Inferior parietal cortex (tissue), 1 donor: ENCODE data around the gene MS4A6A.
A peak's percentile ranks its signal among the peaks of the same experiment; 100 is the strongest.
"Not testable (repeated sequence)": the region's sequence is repeated elsewhere in the genome, so short reads cannot be mapped to it uniquely, and the experiment has no call there.

Experiments
- DNase-seq: peaks from one replicate; pipeline ENCODE4 v3.0.0-alpha.2; 2016; ENCODE audit errors: extremely low spot score

Gene MS4A6A

GRCh38 chr11:60182541-60183330, at the start of gene MS4A6A:
MS4A6A (minus strand) TSS chr11:60183083; CDS start chr11:60181727, 1,356 bp downstream.
- no peak for DNase-seq

DNA sequence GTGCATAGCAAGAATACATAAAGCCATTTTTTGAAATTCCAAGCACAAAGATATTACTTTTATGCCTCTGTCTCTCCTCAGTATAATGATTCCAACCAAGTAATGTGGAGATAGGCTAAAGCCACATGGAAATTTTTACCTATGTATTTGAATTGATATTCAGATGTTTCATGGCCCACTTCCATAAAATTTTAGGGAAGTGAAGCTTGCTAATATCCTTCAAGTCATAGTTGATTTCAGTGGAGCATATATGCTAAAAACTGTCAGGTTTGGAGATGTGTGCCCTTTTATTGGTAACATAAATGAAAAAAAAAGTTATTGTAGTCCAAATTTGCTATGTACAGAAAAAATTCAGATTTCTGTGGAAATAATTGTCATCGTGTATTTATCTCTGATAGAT, 47.8 kb upstream of the MS4A6A start:
- DNase-seq: no peak

DNA sequence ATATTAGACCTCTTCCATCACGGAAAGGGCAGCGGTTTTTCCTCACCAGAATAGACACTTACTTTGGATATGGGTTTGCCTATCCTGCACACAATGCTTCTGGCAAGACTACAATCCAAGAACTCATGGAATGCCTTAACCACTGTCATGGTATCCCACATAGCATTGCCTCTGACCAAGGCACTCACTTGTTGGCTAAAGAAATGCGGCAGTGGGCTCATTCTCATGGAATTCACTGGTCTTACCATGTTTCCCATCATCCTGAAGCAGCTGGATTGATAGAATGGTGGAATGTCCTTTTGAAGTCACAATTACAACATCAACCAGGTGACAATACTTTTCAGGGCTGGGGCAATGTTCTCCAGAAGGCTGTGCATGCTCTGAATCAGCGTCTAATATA, 39.3 kb upstream of the MS4A6A start:
- no peak for DNase-seq

DNA sequence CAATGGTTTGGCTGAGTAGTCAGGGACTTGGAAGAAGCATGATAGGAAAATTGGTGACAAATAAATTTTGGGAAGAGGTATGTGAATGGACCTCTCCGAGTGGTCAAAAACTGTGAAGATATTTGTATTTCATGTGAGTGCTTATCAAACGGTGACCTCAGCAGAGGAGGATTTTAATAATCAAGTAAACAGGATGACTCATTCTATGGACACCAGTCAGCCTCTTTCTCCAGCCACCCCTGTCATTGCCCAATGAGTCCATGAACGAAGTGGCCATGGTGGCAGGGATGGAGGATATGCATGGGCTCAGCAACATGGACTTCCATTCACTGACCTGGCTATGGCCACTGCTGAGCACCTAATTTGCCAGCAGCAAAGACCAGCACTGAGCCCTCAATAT, 38.8 kb upstream of the MS4A6A start:
- no peak for DNase-seq

- no peak for DNase-seq
Observed at GRCh38 chr11:60221181-60221580, 38.3 kb upstream of the MS4A6A start.

DNA sequence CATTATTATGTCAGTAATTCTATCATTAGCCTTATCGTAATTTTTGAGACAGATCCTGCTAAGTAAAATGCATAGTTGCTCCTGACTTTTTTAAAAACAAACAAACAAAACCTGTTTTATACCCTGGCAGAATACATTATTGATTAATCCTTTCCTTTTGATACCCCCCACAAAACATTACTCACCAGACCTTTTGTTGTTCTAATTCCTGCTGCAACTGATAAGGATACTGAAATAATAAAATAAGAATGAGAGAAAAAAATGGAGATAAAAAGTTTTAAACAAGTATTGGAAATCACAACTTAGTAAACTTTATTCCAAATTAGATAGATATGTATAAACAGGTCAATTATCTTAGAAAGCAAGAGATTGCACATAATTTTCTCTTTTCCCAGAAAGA, 31.5 kb upstream of the MS4A6A start:
- no peak for DNase-seq

- no peak for DNase-seq
Observed at GRCh38 chr11:60211206-60211605, 28.3 kb upstream of the MS4A6A start.

- DNase-seq: no peak
Observed at GRCh38 chr11:60209977-60210376, 27.1 kb upstream of the MS4A6A start.

- no peak for DNase-seq
Observed at GRCh38 chr11:60208951-60209350, 26.1 kb upstream of the MS4A6A start.

DNA sequence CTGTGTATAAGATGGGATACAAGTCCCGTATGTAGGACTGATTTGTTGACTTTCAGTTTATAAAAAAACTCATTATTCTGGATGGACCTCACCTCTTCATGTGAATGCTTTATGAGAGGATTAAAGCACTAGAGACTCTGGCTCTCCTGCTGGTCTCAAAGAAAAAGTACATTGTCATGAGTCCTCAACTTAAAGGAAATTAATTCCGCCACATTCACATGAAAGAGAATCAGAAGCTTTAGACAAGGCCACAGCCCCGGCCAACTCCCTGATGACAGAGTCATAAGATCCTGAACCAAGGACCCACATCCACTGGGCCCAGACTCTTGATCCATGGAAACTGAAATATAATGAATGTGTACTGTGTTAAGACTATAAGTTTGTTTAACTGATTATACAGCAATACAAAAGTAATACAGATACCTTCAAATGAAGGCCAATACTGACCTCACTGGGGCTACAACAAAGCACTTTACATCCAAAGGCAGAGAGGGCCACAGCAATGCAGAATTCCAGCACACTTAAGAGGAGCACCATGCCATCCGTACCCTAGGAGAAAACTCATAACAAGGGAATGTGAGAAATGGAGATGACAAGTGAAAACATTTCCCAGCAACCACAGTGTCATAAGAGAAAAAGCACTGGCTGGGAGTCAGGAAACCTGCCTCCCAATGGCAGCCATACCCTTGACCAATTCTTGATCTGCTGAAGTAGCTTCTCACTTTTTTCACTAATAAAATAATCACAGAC, 25.4 kb upstream of the MS4A6A start:
- no peak for DNase-seq

GRCh38 chr11:60206616-60207015, 23.7 kb upstream of the MS4A6A start:
- no peak for DNase-seq

- DNase-seq: no peak
Observed at GRCh38 chr11:60204922-60205321, 22.0 kb upstream of the MS4A6A start.

DNA sequence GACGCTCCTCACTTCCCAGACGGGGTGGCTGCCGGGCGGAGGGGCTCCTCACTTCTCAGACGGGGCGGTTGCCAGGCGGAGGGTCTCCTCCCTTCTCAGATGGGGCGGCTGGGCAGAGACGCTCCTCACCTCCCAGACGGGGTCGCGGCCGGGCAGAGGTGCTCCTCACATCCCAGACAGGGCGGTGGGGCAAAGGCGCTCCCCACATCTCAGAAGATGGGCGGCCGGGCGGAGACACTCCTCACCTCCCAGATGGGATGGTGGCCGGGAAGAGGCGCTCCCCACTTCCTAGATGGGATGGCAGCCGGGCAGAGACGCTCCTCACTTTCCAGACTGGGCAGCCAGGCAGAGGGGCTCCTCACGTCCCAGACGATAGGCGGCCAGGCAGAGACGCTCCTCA, 18.5 kb upstream of the MS4A6A start:
- not testable (repeated sequence) for DNase-seq

DNA sequence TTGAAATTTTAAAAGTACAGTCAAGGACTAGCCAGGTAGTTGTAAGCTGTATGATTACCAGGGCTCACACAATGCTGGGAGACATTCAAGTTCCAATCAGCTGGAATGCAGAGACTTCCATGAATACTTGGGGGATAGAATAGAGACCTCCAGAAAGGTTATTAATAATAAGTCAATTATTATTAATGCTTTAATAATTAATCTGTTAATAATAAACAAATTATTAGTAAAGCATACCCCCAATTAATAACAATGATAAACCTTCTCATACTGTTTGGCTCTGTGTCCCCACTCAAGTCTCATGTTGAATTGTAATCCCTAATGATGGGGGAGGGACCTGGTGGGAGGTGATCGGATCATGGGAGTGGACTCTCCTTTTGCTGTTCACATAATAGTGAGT, 14.6 kb upstream of the MS4A6A start:
- no peak for DNase-seq

GRCh38 chr11:60195923-60196368, 13.1 kb upstream of the MS4A6A start:
- DNase-seq: no peak

DNA sequence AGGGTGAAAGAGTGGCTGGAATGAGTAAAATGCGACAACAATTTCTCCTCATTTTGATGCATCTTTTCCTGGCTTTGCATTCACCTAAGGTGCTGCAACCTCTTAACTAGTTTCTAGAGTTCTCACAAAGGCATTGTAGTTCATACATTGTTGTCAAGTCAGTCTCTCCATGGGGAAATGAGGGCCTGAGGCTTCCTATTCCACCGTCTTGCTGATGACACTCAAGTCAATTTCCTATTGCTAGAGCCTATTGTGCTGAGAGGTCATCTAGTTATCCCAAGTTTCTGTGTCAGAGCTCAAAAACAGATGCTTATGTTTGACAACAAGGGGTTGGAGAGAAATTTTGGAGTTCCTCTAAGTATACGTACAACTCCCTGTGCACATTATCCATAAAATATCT, 11.6 kb upstream of the MS4A6A start:
- DNase-seq: no peak

DNA sequence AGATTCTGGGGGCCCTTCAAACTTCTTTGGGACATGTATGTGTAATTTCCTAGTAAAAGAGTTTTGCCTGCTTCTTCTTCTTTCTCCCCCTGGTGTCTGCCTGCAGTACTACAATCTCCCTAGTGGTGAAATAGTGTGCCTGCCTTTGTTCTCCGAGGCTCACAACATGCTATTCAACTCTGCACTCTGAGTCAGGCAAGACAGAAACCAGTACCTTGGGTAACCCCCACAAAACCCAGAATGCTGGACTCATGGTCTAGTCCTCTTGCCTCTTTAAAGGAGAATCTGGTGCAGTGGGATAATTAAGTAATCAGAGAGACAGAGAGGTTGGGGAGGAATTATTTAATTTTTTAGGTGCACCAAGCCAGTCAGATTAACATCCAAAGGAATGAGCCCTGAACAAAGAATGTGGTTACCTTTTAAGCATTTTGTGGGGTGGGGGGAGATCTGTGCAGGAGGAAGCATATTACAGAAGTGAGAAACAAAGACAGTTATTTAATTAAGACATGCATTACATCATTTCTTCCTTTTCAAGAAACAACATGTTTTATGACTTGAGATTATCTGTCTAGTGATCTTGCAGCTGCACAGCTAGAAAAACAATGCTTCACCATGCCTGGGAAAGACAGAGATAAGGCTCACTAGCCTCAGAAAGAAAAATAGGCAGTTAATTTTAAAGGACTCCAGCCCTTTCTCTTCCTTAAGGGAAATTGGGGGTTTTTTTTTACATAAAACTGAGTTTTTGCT, 11.0 kb upstream of the MS4A6A start:
- DNase-seq: peak; percentile 59

DNA sequence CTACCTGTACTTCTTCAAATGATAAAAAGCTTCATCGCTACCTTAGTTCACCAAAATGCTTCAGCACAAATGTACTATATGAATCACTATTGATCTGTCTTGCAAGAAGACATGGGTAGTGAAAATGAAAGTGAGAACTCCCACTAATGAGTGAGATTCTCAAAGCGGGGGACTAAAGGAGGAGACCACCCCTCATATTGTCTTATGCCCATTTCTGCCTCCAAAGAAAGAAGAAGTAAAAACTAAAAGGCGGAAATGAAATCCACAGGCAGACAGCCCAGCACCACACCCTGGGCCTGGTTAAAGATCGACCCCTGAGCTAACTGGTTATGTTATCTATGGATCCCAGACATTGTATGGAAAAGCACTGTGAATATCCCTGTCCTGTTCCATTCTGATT, 9.7 kb upstream of the MS4A6A start:
- DNase-seq: not testable (repeated sequence)

GRCh38 chr11:60188481-60188880, 5.6 kb upstream of the MS4A6A start:
- DNase-seq: not testable (repeated sequence)

DNA sequence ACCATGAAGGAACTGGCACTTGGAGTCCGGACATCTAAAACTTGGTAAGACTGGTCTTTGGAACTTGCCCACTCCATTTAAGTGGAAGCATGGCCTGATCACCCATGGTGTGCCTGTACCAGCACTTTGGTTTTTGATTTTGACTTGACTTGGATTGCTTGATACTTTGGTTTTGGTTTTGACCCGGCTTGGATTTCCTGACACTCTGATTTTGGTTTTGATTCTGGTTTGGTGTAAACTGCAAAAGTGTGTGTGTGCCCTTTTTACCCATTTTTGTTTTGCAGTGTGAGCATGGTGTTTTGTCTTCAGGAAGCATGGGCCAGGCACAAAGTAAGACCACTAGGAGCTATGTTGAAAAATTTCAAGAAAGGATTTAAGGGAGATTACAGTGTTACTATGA, 3.2 kb upstream of the MS4A6A start:
- not testable (repeated sequence) for DNase-seq

DNA sequence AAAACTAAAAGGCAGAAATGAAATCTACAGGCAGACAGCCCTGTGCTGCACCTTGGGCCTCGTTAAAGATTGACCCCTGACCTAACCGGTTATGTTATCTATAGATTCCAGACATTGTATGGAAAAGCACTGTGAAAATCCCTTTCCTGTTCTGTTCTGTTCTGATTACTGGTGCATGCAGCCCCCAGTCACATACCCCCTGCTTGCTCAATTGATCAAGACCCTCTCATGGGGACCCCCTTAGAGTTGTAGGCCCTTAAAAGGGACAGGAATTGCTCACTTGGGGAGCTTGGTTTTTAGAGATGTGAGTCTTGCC, 2.6 kb upstream of the MS4A6A start:
- DNase-seq: not testable (repeated sequence)

DNA sequence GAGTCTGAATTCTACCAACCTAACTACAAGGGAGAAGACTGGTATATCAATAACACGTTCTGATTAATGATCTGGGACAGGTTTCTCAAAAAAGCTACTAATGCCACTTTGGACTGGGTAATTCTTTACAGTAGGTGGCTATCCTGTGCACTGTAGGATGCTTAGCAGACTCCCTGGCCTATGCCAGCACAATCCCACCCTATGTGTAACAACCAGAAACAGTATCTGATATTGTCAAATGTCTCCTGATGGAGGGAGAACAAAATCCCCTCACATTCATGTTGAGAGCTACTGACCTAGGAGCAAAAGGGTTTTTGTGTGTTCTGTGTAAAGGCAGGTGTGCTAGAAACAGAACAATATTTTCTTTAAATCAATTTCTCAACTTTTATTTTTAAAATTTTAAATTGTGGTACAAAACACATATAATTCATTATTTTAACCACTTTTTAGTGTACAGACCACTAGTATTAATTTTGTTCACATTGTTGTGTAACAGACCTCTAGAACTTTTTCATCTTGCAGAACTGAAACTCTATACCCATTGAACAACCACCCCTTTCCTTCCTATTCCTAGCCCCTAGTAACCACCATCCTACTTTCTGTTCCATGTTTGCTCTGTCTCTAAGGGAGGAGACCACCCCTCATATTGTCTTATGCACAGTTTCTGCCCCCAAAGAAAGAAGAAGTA, 2.1 kb upstream of the MS4A6A start:
- no peak for DNase-seq
